ENCODE results near the gene ZNF573.

ZNF573 gene

DNA sequence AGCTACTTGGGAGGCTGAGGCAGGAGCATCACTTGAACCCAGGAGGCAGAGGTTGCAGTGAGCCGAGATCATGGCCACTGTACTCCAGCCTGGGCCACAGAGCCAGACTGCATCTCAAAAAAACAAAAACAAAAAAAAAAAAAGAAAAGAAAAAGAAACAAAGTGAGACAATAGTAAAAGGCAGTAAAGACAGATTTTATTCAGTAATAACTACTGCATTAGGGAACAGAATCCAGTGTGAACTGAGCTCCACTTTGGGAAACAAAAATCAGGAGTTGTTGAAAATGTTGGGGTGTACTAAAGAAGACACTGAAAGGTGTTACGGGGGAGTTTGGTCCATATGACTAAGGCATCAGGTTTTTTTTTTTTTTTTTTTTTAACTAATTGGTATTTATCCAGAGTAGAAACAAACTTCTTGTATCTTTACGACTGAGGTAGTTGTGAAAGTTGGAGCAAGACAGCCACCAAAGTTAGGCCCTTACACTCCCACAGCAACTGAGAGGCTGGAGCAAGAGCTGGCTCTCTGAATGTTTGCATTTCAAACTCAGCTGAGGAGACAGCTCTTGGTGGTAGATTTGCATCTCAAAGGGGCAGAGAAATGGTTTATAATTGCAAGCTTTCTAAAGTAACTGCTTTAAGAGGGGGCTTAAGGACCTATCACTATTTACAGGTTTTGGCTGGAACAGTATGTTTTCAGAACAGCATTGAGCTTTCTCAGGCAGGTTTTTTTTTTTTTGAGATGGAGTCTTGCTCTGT, 84.1 kb downstream of the ZNF573 start:
- DNase-seq (ENCODE audit: low read depth in 2 of 2), result no peak

DNA sequence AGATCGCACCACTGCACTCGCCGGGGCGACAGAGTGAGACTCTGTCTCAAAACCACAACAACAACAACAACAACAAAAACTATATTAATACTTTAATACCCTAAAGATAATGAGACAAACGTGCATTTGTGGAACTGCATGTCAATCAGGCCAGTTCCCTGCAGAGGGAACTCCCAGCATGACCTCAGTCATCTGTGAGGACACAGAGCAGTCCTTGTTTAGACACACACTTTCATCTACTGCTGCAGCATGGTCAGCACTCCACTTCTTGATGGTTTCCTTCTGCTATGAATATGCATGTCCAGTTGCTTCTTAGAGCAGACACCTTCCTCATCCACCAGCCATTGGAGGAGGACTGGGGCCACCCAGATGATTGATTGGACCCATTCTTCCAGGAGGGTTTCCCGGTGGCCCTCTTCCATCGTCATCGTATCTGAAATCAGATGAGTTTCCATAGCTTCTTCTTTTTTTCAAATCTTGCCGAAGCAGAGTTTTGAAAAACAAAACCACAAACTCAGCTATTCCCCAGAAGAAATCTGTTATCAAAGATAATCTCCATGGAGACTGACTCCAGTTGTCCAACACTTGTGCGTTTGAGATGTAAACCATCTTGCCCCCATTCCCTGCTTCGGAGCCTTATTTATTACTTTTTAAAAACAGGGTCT, 86.3 kb downstream of the ZNF573 start:
- no peak for DNase-seq (ENCODE audit: low read depth in 2 of 2)

DNA sequence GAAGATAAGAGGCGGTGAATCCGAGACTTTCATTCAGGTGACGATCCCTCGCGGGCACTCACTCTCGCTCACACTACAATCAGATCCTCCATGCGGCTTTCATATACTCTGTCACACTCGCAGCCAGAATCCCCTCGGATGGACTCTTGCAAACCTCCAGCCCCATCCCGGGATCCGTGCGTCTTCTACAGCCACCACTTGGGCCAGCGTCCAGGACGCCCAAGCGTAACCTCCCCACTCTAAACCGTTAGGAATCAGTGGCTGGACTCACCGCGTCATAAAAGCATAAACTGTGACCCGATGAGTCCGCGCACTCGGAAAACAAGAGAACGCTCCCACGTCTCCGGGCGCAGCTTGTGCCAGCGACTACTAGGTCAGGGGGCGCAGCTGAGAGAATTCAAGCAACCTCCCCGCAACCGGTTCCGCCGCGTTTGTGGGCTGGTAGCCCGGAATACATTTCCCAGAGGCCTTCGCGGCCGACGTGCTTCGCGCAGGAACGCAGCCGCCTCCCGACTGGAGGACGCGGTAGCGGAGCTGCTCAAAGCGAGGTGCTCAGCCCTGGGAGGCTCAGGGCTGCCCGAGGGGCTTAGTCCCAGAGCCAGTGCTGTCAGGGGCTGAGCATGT, 87.4 kb downstream of the ZNF573 start:
- DNase-seq (ENCODE audit: low read depth in 2 of 2), result peak; percentile 66 to 68
